Astrocyte of the spinal cord (primary cell): Measurements from ENCODE around the gene WDR1.

Experiments
- DNase-seq: peaks from one replicate; pipeline ENCODE4 v3.0.0; 2011; ENCODE audit warnings: low read depth, low spot score
- H3K4me3 ChIP-seq: 2 replicates; pipeline ENCODE4 v1.5.1; 2011; ENCODE audit warnings: low read depth, mild to moderate bottlenecking, low read length, moderate library complexity
- in situ Hi-C: cut with HindIII; loops from 2 replicates; pipeline ENCODE4 v1.10.0; 2017; ENCODE audit warnings: low sequenced_read_pairs
- TF ChIP-seq, protein P1 (sequence below): IDR thresholded peaks from 2 replicates; pipeline ENCODE4 v1.5.1; 2012; ENCODE audit warnings: low read depth, mild to moderate bottlenecking, low read length, inconsistent platforms

WDR1 gene

DNA sequence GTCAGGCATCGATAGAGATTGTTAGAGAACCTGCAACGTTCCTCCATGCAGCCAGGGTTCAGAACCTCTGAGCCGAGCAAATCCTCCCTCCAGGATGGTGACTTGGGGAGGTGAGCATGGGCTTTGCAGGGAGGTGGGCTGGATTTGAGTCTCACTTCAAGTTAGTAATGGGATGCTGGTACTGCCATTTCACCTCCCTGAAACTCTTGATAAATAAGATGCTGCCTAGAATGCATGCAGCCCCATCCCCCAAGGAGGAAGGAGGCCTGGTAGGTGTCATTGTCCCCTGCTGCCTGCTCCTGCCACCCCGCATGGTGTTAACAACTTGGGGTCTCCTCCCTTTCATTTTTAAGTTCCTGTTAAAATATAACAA, 59.6 kb downstream of the WDR1 start:
- no peak for DNase-seq
- in situ Hi-C loops, result no loop called here

DNA sequence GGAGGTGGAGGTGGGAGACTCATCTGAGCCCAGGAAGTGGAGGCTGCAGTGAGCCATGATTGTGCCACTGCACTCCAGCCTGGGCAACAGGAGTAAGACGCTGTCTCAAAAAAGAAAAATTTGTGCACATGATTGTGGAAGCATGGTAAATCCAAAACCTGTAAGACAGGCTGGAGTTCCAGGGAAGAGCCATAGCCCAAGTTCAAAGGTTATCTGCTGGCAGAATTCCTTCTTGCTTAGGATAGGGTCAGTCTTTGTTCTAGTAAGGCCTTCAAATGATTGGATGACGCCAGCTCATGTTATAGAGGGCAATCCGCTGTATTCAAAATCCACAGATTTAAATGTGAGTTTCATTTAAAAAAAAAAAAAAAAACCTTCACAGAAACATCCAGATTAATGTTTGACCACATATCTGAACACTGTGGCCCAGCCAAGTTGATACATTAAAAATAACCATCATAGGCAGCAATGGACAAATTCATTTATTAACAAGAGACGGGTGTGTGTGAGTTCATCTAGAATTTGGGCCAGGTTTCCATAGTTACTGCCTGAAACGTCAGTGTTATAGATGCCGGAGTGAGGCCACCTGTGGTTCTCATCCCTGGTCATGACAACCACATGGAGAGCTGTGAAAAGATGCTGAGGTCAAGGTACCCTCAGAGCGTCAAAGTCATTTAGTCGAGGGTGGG, 60.1 kb downstream of the WDR1 start:
- H3K4me3 ChIP-seq, result no peak overlapping the region
- in situ Hi-C loops, result no loop called here
- DNase-seq, result no peak
- TF ChIP-seq, protein P1, sequence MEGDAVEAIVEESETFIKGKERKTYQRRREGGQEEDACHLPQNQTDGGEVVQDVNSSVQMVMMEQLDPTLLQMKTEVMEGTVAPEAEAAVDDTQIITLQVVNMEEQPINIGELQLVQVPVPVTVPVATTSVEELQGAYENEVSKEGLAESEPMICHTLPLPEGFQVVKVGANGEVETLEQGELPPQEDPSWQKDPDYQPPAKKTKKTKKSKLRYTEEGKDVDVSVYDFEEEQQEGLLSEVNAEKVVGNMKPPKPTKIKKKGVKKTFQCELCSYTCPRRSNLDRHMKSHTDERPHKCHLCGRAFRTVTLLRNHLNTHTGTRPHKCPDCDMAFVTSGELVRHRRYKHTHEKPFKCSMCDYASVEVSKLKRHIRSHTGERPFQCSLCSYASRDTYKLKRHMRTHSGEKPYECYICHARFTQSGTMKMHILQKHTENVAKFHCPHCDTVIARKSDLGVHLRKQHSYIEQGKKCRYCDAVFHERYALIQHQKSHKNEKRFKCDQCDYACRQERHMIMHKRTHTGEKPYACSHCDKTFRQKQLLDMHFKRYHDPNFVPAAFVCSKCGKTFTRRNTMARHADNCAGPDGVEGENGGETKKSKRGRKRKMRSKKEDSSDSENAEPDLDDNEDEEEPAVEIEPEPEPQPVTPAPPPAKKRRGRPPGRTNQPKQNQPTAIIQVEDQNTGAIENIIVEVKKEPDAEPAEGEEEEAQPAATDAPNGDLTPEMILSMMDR, result no peak

More for the DNA sequence above, 59.6 kb downstream of the WDR1 start:
- no peak overlapping the region for H3K4me3 ChIP-seq
- TF ChIP-seq, protein P1, result no peak

DNA sequence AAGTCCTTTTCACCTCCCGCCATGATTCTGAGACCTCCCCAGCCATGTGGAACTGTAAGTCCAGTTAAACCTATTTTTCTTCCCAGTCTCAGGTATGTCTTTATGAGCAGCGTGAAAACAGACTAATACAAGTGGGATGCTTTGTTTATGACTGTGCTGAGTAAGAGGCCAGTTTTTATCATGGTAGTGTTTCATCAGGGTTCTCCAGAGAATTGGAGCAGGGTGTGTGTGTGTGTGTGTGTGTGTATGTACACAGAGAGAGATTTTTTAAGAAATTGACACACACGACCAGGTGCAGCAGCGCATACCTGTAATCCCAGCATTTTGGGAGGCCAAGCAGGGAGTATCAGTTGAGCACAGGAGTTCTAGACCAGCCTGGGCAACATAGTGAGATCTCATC, 60.7 kb downstream of the WDR1 start:
- no peak overlapping the region for H3K4me3 ChIP-seq
- DNase-seq, result no peak
- TF ChIP-seq, protein P1, result no peak
- in situ Hi-C loops, result no loop called here

DNA sequence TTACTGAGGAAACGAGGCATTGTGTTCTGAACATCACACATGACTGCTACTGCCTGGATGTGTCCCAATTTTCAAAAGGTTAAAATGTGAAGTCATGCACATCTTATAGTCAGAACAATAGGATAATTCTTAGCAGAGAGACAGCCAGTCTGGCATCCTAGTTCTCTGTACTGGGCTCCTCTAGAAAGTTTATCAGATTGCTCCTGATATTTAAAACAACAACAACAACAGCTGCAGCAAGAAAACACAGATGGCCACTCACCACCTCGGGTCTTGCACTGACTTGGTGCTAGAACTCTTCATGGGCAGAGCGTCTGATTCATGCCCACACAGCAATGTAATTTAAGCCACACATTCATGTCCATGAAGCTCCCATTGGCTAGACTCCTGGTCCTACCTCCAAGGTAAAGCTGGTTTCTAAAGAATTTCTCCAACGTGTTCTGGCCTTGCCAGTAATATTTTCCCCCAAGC, 62.0 kb downstream of the WDR1 start:
- H3K4me3 ChIP-seq, result no peak overlapping the region
- in situ Hi-C loops, result no loop called here
- DNase-seq, result no peak
- TF ChIP-seq, protein P1, result no peak

DNA sequence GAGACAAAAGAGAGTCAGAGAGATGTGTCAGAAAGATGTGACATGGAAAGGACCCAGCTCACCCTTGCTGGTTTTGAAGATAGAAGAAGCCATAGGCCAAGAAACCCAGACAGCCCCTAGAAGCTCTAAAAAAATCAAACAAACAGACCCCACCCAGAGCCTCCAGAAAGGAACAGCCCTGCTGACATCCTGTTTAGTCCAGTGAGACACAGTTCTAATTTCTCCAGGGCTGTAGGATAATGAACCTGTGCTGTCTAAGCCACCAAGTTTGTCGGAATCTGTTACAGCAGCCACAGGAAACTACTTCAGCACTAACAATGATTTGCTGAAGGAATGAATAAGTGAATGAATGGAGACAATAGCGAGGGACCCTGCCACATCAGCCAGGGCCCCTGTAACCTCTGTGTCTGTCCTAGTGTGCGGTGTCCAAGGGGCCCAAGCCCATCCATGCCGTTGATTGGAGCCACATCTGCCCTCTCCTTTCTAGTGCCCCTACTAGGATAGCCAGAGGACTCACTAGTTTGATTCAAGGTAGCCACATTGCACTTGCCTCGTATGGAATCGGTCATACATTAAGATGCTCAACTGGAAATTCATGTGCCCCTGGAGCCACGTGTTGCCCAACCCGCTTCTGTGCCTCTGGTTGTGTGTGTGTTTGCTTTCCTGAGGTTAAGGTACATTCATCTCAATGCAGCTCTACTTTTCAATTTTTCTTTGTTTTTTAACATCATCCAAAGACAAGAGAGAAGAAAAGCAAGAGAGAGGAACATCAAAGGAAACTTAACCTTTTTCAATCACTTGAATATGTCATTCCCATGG, 62.8 kb downstream of the WDR1 start:
- in situ Hi-C loops, result no loop called here

DNA sequence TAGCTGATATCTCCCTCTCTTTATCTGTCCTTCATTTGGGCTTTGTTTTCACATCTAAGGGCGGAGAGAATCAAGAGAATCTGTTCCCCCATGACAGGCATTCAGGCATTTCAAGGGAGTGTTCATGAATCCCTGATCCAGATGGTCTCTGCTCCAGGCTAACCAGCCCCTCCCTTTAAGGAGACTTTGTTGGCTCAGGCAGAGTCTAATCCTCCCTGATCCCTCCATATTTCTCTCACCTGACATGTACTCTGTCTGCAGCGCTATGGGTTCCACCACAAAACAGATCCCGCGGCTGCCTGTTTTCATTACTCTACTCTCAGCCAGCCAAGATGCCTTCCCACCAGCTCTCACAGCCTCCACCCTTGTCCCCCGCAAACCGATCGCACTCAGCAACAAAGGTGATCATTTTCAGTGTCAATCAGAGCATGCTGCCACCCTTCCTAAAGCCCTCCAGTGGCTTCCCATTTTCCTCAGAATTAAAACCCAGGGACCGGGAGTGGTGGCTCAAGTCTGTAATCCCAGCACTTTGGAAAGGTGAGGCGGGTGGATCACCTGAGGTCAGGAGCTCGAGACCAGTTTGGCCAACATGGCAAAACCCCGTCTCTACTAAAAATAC, 65.0 kb downstream of the WDR1 start:
- in situ Hi-C loops, result no loop called here
- TF ChIP-seq, protein P1, result no peak
- no peak overlapping the region for H3K4me3 ChIP-seq
- DNase-seq, result no peak

More for the DNA sequence above, 62.8 kb downstream of the WDR1 start:
- H3K4me3 ChIP-seq, result no peak overlapping the region
- DNase-seq, result no peak
- TF ChIP-seq, protein P1, result no peak
